HL-60 (cell line): ENCODE results near the gene GMDS.

ENCODE experiments used
- DNase-seq, 2 experiments: peaks; one replicate each; pipeline ENCODE4 v3.0.0-alpha.2; 2010 to 2020; ENCODE audit warnings: low read depth in 1 of 2, low spot score in 1 of 2
- H3K27ac ChIP-seq: fragments of 250-450 bp; sonication (Bioruptor Pico); replicated peaks from 2 replicates; pipeline ENCODE4 v1.5.1; 2020; ENCODE audit warnings: mild to moderate bottlenecking, moderate library complexity
- H3K27me3 ChIP-seq: fragments of 250-450 bp; sonication (Bioruptor Pico); 2 replicates; pipeline ENCODE4 v1.5.1; 2021; ENCODE audit warnings: mild to moderate bottlenecking, moderate library complexity; ENCODE audit not compliant: insufficient read depth, poor library complexity, severe bottlenecking
- H3K4me3 ChIP-seq: replicated peaks from 2 replicates; pipeline ENCODE4 v1.5.1; 2011; ENCODE audit warnings: mild to moderate bottlenecking, control low read depth, low read length; ENCODE audit not compliant: insufficient read depth
- GABPA ChIP-seq: IDR thresholded peaks from 2 replicates; pipeline ENCODE4 v1.6.1; 2012; ENCODE audit warnings: low read depth
- POLR2AphosphoS5 ChIP-seq: IDR thresholded peaks from 2 replicates; pipeline ENCODE4 v1.6.1; 2012; ENCODE audit warnings: low read depth
- SPI1 ChIP-seq: IDR thresholded peaks from 2 replicates; pipeline ENCODE4 v1.6.1; 2012; ENCODE audit warnings: low read depth, mild to moderate bottlenecking, borderline replicate concordance
- TF ChIP-seq, protein P1 (sequence below): IDR thresholded peaks from one replicate; pipeline ENCODE4 v1.5.1; 2011; ENCODE audit warnings: low read length, control low read depth, inconsistent platforms; ENCODE audit not compliant: insufficient read depth
- TF ChIP-seq, protein P2 (sequence below): IDR thresholded peaks from 2 replicates; pipeline ENCODE4 v1.6.1; 2012; ENCODE audit warnings: low read depth; ENCODE audit not compliant: insufficient replicate concordance

GMDS gene

DNA sequence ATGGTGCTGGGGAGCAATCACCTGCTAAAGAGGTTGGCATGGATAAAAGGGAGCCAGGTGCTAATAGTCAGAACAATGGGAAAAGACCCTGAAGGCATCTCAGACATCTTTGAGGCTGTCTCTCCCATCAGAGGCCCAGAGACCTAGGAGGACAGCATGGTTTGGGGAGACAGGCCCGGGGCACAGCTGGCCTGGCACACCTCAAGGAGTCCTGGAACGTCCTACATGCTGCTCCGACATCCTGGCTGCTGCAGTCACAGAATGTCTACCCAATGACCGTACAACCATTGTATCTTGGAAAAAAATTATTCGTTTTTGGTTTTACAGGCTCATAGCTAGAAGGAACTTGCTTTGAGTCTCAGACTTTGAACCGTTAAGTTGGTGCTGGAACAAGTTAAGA, 4.4 kb downstream of the GMDS start:
- no peak for DNase-seq
- TF ChIP-seq, protein P1, sequence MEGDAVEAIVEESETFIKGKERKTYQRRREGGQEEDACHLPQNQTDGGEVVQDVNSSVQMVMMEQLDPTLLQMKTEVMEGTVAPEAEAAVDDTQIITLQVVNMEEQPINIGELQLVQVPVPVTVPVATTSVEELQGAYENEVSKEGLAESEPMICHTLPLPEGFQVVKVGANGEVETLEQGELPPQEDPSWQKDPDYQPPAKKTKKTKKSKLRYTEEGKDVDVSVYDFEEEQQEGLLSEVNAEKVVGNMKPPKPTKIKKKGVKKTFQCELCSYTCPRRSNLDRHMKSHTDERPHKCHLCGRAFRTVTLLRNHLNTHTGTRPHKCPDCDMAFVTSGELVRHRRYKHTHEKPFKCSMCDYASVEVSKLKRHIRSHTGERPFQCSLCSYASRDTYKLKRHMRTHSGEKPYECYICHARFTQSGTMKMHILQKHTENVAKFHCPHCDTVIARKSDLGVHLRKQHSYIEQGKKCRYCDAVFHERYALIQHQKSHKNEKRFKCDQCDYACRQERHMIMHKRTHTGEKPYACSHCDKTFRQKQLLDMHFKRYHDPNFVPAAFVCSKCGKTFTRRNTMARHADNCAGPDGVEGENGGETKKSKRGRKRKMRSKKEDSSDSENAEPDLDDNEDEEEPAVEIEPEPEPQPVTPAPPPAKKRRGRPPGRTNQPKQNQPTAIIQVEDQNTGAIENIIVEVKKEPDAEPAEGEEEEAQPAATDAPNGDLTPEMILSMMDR, result no peak
- H3K4me3 ChIP-seq, result no peak overlapping the region
- H3K27me3 ChIP-seq, result no peaks in the 10 kb centered on the region
- H3K27ac ChIP-seq, result no peak overlapping the region

DNA sequence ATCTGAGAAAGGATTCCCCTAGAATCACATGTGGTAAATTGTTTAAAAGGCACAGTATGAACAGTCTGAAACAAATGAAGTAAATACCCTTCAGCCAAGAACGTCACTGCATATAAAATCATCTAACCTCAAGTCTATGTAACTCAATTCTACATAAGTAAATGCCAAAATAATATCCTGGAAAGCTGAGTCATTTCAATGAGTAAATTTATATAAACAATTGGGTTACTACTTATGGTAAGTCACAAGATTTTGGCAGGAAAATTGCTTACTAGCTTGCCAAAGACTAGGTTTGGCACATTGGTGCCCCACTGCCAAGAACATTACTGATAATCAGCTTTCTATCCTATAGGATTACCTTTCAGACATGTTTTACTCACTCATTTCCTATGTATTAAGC, 8.4 kb downstream of the GMDS start:
- no peak overlapping the region for H3K27ac ChIP-seq
- TF ChIP-seq POLR2AphosphoS5, result no peak
- TF ChIP-seq GABPA, result no peak
- no peak for TF ChIP-seq SPI1
- TF ChIP-seq, protein P2, sequence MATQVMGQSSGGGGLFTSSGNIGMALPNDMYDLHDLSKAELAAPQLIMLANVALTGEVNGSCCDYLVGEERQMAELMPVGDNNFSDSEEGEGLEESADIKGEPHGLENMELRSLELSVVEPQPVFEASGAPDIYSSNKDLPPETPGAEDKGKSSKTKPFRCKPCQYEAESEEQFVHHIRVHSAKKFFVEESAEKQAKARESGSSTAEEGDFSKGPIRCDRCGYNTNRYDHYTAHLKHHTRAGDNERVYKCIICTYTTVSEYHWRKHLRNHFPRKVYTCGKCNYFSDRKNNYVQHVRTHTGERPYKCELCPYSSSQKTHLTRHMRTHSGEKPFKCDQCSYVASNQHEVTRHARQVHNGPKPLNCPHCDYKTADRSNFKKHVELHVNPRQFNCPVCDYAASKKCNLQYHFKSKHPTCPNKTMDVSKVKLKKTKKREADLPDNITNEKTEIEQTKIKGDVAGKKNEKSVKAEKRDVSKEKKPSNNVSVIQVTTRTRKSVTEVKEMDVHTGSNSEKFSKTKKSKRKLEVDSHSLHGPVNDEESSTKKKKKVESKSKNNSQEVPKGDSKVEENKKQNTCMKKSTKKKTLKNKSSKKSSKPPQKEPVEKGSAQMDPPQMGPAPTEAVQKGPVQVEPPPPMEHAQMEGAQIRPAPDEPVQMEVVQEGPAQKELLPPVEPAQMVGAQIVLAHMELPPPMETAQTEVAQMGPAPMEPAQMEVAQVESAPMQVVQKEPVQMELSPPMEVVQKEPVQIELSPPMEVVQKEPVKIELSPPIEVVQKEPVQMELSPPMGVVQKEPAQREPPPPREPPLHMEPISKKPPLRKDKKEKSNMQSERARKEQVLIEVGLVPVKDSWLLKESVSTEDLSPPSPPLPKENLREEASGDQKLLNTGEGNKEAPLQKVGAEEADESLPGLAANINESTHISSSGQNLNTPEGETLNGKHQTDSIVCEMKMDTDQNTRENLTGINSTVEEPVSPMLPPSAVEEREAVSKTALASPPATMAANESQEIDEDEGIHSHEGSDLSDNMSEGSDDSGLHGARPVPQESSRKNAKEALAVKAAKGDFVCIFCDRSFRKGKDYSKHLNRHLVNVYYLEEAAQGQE, result no peak
- TF ChIP-seq, protein P1, result no peak
- no peaks in the 10 kb centered on the region for H3K27me3 ChIP-seq
- no peak for DNase-seq
- no peak overlapping the region for H3K4me3 ChIP-seq

DNA sequence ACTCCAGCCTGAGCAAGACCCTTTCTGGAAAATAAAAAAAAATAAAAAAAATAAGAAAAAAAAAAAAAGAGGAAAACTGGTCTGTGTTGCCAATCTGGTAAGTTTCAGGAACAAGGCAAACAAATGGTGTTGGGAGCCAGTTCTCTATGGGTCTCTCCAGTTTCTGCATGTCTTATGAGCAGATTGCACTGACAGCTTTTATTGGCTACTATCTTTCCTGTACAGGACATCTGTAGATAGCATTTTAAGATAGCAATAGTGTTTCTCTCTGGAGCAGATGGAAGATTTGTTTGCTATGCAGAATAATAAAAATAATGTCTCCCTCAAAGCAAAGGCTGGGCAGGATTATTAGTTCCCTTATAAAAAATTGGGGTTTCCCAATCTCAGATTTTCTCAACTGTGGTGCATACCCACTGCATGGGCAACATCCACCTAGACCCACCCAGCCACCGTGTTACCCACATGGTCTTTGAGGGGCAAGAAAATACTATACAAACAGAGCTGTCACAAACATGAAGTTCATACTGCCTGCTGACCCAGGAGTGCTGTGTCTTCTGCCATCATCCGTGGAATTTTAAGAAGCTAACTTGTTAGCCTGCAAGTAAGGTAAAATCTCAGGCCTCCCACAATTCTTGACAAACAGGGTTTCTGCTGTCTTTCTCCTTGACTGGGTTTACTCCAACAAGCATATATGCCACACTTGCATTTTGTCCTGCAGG, 9.5 kb downstream of the GMDS start:
- no peaks in the 10 kb centered on the region for H3K27me3 ChIP-seq
- DNase-seq, result no peak
- no peak overlapping the region for H3K4me3 ChIP-seq
- TF ChIP-seq GABPA (no peak), POLR2AphosphoS5 (no peak)
- H3K27ac ChIP-seq, result no peak overlapping the region

DNA sequence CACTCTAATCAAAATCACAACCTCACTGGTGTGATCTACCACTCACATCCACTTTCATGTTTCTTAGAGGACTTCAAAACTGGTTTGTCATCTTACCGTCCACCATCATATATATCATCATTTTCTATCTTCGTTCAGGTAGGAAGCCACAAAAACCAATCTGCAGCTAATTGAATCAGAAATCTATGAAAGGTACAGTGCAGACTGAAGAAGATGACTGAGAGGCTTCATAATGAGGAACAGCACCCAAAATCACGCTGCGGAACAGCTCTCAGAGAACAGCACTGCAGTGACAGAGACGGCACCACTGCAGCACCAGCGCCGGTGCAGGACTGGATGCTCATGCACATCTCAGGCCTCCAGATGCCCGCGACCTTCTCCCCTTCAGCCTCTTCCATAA, 13.0 kb downstream of the GMDS start:
- DNase-seq, result no peak
- no peak overlapping the region for H3K4me3 ChIP-seq

More for the DNA sequence above, 13.0 kb downstream of the GMDS start:
- no peaks in the 10 kb centered on the region for H3K27me3 ChIP-seq
- TF ChIP-seq POLR2AphosphoS5 (no peak), SPI1 (no peak), GABPA (no peak)
- TF ChIP-seq, protein P2, result no peak
- TF ChIP-seq, protein P1, result no peak
- H3K27ac ChIP-seq, result no peak overlapping the region
